Fibroblast of mammary gland (primary cell): ENCODE results near the gene RUNX1.

Source experiments
- DNase-seq: peaks from one replicate; pipeline ENCODE4 v3.0.0-alpha.2; 2010; ENCODE audit warnings: low read depth
- H3K4me3 ChIP-seq: 2 replicates; pipeline ENCODE4 v1.5.1; 2011; ENCODE audit warnings: low read depth, mild to moderate bottlenecking, low read length, moderate library complexity; ENCODE audit not compliant: control insufficient read depth
- TF ChIP-seq, protein P1 (sequence below): conservative IDR thresholded peaks from 2 replicates; pipeline ENCODE4 v1.5.1; 2011; ENCODE audit warnings: low read depth, low read length, inconsistent platforms; ENCODE audit not compliant: control insufficient read depth, insufficient read depth

RUNX1 gene

DNA sequence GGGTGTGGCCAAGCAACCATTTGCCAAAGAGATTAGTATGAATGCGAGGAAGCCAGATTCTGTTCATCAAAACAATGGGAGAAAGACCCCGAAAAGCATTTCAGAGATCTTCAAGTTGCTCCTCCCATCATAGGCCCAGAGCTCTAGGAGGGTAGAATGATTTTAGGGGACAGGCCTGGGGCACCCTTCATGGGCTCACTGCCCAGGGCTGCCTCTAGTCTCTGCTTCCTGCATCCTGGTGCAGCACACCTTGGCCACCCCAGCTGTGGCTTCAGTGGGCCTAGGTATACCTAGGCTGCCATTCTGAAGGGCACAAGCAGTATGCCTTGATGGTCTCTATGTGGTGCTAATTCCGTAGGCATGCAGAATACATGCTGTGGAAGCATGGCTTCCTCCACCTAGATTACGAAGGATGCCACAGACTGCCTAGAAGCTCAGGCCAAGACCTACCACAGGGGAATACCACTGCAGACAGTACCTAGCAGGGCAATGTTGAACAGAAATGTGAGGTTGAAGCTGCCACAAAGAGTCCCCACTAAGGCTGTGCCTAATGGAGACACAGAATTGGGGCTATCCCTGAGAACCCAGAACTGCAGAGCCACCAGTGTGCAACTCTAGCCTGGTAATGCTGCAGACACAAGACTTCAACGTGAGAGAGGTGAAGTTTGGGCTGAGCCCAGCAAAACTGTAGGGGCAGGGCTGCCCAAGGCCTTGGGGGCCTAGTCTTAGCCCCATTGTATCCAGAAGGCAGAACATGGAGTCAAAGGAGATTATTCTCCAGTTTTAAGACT, 221.5 kb downstream of the RUNX1 start:
- DNase-seq = no peak
- H3K4me3 ChIP-seq = no peak overlapping the region
- TF ChIP-seq, protein P1, sequence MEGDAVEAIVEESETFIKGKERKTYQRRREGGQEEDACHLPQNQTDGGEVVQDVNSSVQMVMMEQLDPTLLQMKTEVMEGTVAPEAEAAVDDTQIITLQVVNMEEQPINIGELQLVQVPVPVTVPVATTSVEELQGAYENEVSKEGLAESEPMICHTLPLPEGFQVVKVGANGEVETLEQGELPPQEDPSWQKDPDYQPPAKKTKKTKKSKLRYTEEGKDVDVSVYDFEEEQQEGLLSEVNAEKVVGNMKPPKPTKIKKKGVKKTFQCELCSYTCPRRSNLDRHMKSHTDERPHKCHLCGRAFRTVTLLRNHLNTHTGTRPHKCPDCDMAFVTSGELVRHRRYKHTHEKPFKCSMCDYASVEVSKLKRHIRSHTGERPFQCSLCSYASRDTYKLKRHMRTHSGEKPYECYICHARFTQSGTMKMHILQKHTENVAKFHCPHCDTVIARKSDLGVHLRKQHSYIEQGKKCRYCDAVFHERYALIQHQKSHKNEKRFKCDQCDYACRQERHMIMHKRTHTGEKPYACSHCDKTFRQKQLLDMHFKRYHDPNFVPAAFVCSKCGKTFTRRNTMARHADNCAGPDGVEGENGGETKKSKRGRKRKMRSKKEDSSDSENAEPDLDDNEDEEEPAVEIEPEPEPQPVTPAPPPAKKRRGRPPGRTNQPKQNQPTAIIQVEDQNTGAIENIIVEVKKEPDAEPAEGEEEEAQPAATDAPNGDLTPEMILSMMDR = no peak

DNA sequence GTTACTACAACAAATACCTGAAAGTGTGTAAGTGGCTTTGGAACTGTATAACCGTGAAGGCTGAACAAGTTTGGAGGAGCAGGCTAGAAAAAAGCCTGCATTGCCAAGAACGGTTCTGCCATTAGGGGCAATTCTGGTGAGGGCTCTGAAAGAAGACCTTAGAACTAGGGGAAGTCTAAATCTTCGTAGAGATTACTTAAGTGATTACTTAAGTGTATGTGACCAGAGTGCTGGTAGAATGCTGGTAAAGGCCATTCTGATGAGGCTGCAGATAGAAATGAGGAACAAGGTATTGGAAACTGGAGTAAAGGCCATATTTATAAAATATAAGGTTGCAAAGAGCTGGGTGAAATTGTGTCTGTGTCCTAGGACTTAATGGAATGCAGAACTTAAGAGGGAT, 222.3 kb downstream of the RUNX1 start:
- DNase-seq = no peak
- TF ChIP-seq, protein P1 = no peak
- no peak overlapping the region for H3K4me3 ChIP-seq

DNA sequence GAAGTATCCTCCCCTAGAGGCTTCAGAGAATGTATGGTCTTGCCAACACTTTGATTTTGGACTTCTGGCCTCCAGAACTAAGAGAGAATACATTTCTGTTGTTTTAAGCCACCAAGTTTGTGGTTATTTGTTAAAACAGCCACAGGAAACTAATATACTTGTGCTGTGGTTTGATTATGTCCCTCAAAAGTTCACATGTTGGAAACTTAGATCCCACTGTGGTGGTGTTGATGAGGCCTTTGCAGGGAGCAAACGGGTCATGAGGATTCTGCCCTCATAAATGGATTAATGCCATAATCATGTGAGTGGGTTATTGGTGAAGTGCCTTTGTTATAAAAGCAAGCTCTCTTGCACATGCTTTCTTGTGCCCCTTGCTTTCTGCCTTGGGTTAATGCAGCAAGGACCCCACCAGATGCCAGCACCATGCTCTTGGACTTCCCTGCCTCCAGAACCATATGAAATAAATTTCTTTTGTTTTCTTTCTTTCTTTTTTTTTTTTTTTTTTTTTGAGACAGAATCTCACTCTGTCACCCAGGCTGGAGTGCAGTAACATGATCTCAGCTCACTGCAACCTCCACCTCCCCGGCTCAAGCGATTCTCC, 223.1 kb downstream of the RUNX1 start:
- TF ChIP-seq, protein P1 = no peak
- DNase-seq = no peak
- no peak overlapping the region for H3K4me3 ChIP-seq

DNA sequence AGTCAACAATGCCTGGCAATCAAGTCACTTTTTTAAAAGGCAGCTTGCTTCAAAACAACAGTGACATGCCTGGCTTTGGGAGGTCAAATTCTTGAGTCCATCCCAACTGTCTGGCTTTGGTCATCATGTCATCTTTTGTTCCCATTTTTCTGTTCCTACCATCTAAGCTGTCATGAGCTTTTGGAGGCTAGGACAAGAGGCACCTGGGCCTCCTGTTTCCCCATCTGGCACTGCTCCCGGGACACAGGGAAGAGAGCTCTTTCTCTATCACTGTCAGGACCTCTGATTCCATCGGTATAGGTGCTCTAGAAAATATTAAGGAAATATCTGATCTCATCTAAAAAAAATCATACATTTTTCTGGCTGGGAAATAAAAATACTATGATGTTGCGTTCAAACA, 224.0 kb downstream of the RUNX1 start:
- TF ChIP-seq, protein P1 = no peak
- no peak overlapping the region for H3K4me3 ChIP-seq
- no peak for DNase-seq

DNA sequence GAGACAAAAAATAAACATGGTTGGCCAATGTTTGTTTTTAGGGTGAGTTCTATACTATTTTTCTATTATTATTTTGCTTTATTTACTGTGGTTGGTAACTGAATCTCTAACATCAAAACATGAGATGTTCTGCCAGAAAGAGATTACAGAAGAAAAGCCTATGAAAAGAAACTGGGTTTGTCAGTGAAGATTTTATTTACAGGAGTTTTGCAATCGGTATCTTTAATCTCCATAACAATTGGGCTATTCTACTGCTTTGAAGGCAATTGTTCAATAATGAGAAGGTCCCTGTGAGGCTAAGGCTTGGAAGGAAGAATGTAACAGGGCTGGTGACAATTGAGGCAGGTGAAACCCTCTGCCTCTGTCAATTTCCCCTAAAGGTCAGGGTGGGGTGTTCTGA, 224.8 kb downstream of the RUNX1 start:
- H3K4me3 ChIP-seq = no peak overlapping the region
- no peak for DNase-seq
- TF ChIP-seq, protein P1 = no peak

DNA sequence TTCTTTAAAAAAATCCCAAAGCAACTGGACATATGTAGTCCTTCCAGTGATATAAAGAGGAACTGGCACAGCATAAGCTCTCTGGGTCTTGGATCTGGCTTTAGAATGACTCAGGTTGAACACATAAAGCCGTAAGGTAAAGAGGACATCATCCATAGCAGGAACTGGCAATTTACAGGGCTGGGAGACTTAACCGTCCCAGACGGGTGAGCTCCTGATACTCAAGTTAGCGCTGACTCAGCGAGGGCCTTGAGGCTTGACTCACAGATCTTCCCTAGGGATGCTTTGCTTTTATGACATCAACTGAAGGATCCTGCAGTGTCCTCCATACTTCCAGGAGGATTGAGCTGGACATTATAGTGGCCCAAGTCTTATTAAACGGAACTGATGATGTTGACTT, 226.2 kb downstream of the RUNX1 start:
- TF ChIP-seq, protein P1 = no peak
- H3K4me3 ChIP-seq = no peak overlapping the region
- DNase-seq = peak; percentile 95
